DND-41 (cell line): ENCODE results near the gene RFX5.

Source experiments
- EZH2 ChIP-seq: IDR thresholded peaks from 3 replicates; pipeline ENCODE4 v1.6.1; 2012; ENCODE audit warnings: borderline replicate concordance, low read depth, mild to moderate bottlenecking, moderate library complexity, low read length, inconsistent platforms; ENCODE audit not compliant: severe bottlenecking
- TF ChIP-seq, protein P1 (sequence below): IDR thresholded peaks from 2 replicates; pipeline ENCODE4 v1.5.1; 2012; ENCODE audit warnings: borderline replicate concordance, low read length, moderate library complexity, mild to moderate bottlenecking; ENCODE audit not compliant: poor library complexity, severe bottlenecking; ENCODE audit errors: extremely low read depth

GRCh38 chr1:151362308-151363155, 15.5 kb upstream of the RFX5 start:
- TF ChIP-seq, protein P1, sequence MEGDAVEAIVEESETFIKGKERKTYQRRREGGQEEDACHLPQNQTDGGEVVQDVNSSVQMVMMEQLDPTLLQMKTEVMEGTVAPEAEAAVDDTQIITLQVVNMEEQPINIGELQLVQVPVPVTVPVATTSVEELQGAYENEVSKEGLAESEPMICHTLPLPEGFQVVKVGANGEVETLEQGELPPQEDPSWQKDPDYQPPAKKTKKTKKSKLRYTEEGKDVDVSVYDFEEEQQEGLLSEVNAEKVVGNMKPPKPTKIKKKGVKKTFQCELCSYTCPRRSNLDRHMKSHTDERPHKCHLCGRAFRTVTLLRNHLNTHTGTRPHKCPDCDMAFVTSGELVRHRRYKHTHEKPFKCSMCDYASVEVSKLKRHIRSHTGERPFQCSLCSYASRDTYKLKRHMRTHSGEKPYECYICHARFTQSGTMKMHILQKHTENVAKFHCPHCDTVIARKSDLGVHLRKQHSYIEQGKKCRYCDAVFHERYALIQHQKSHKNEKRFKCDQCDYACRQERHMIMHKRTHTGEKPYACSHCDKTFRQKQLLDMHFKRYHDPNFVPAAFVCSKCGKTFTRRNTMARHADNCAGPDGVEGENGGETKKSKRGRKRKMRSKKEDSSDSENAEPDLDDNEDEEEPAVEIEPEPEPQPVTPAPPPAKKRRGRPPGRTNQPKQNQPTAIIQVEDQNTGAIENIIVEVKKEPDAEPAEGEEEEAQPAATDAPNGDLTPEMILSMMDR: no peak
- TF ChIP-seq EZH2: no peak
